CD4-positive, CD25-positive, alpha-beta regulatory T cell (primary cell): Measurements from ENCODE around the gene NRP1. TPM values are rescaled to one million over a fixed set of nuclear protein-coding genes. Genes with fewer than 3 reads are reported as not detected.

Experiments
- ATAC-seq, 2 donors: fragments of 150-1000 bp; cut with Tn5 transposase; one replicate each; pipeline ENCODE4 v1.10.0; 2021; ENCODE audit warnings: low read depth in 2 of 2, moderate number of reproducible peaks in 2 of 2, moderate library complexity in 1 of 2
- DNase-seq, 3 donors: peaks; one replicate each; pipeline versions ENCODE4 v3.0.0 to v3.0.0-alpha.2; 2012 to 2022; ENCODE audit warnings: mixed read lengths in 1 of 3
- H3K27ac ChIP-seq: one replicate; pipeline ENCODE4 v1.7.0; 2013; ENCODE audit warnings: mild to moderate bottlenecking, low read length; ENCODE audit not compliant: insufficient read depth, poor library complexity, severe bottlenecking
- H3K27me3 ChIP-seq: one replicate; pipeline ENCODE4 v1.7.0; 2013; ENCODE audit warnings: low read length; ENCODE audit not compliant: control insufficient read depth, insufficient read depth
- H3K36me3 ChIP-seq: one replicate; pipeline ENCODE4 v1.7.0; 2013; ENCODE audit warnings: mild to moderate bottlenecking, low read length, moderate library complexity; ENCODE audit not compliant: control insufficient read depth, insufficient read depth
- H3K4me1 ChIP-seq: 2 replicates; pipeline ENCODE4 v1.7.0; 2013; ENCODE audit warnings: mild to moderate bottlenecking, low read length; ENCODE audit not compliant: insufficient read depth, control insufficient read depth, poor library complexity, severe bottlenecking
- H3K4me3 ChIP-seq: one replicate; pipeline ENCODE4 v1.7.0; 2013; ENCODE audit warnings: low read depth, mild to moderate bottlenecking, low read length, moderate library complexity
- H3K9me3 ChIP-seq, 2 experiments: 1 replicate in 1 of 2; 2 replicates in 1 of 2; pipeline ENCODE4 v1.7.0; 2013; ENCODE audit warnings: low read length in 2 of 2, mild to moderate bottlenecking in 1 of 2, moderate library complexity in 1 of 2; ENCODE audit not compliant: control insufficient read depth in 2 of 2
- H3K27ac Mint-ChIP-seq, 3 donors: one replicate each; pipeline ENCODE4 v1.8.0; 2020 to 2022; ENCODE audit warnings: mild to moderate bottlenecking in 3 of 3, mixed read lengths in 3 of 3, moderate library complexity in 2 of 3
- H3K27me3 Mint-ChIP-seq: one replicate; pipeline ENCODE4 v1.8.0; 2022; ENCODE audit warnings: mild to moderate bottlenecking, mixed read lengths
- H3K36me3 Mint-ChIP-seq: one replicate; pipeline ENCODE4 v1.8.0; 2020; ENCODE audit warnings: mixed read lengths
- H3K4me1 Mint-ChIP-seq, 4 donors: one replicate each; pipeline ENCODE4 v1.8.0; 2020 to 2022; ENCODE audit warnings: mixed read lengths in 4 of 4, mild to moderate bottlenecking in 1 of 4
- H3K4me3 Mint-ChIP-seq, 4 donors: one replicate each; pipeline ENCODE4 v1.8.0; 2020 to 2022; ENCODE audit warnings: mild to moderate bottlenecking in 4 of 4, mixed read lengths in 4 of 4, moderate library complexity in 3 of 4
- H3K9me3 Mint-ChIP-seq, 7 donors: one replicate each; pipeline ENCODE4 v1.8.0; 2020 to 2022; ENCODE audit warnings: mixed read lengths in 7 of 7, mild to moderate bottlenecking in 3 of 7, moderate library complexity in 2 of 7
- polyA plus RNA-seq, 4 donors: library from polyadenylated mRNA; unstranded; fragments of 300-500 nt; fragmentation: Illumina TruSeq; gene quantifications; one replicate each; pipeline ENCODE4 v1.2.3, GENCODE V29; 2021
- total RNA-seq: library from RNA; stranded (reverse); gene quantifications from one replicate; pipeline ENCODE4 v1.2.3, GENCODE V29; 2022

Gene NRP1
- total and polyA plus RNA-seq, 5 donors from 2014 or later = 0.05 TPM; not detected in 4

DNA sequence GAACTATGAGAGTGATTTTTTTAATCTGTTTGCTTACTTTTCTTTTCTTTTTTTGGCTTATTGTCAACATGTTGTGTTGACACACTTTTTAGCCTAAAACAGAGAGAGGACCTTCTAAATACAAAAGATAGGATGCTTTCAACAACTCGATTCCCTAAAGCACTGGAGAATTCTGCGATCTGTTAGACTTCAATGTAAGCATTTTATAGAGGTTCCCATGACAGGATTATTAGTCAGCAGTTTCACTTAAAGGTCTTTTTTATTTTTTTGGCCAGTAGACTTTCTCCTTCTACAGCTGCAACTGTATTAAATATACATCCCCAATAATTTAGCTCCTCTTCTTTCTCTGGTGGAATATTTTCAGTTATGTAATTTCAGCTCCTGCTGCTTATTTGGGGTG, 12.7 kb upstream of the NRP1 start:
- DNase-seq (no peak), ATAC-seq (no peak)
- H3K4me1 ChIP-seq = no peaks in the 10 kb centered on the region
- peaks cover 0 to 8% (median 2%) of the 10 kb centered on the region in 7 donors for H3K9me3 Mint-ChIP-seq
- no peak overlapping the region for H3K27ac ChIP-seq
- H3K36me3 Mint-ChIP-seq = no peaks in the 10 kb centered on the region
- no peak overlapping the region for H3K4me3 Mint-ChIP-seq
- H3K27me3 ChIP-seq = peaks cover 18% of the 10 kb centered on the region
- H3K9me3 ChIP-seq = no peaks in the 10 kb centered on the region
- H3K4me3 ChIP-seq = no peak overlapping the region
- H3K27me3 Mint-ChIP-seq = peaks cover 34% of the 10 kb centered on the region
- H3K36me3 ChIP-seq = no peaks in the 10 kb centered on the region
- H3K27ac Mint-ChIP-seq = no peak overlapping the region
- no peaks in the 10 kb centered on the region for H3K4me1 Mint-ChIP-seq

GRCh38 chr10:33345236-33345635, 10.8 kb upstream of the NRP1 start:
- H3K36me3 Mint-ChIP-seq = no peaks in the 10 kb centered on the region
- no peak overlapping the region for H3K4me3 Mint-ChIP-seq
- peaks cover 0 to 8% (median 2%) of the 10 kb centered on the region in 7 donors for H3K9me3 Mint-ChIP-seq
- Histone ChIP-seq H3K27ac (no peak overlapping the region), H3K4me3 (no peak overlapping the region), H3K27me3 (peaks cover 12% of the 10 kb centered on the region), H3K9me3 (no peaks in the 10 kb centered on the region), H3K36me3 (no peaks in the 10 kb centered on the region), H3K4me1 (no peaks in the 10 kb centered on the region)
- H3K4me1 Mint-ChIP-seq = peaks cover 4 to 13% (median 8%) of the 10 kb centered on the region in 4 donors
- peaks cover 34% of the 10 kb centered on the region for H3K27me3 Mint-ChIP-seq
- DNase-seq (no peak), ATAC-seq (no peak)
- H3K27ac Mint-ChIP-seq = no peak overlapping the region

GRCh38 chr10:33344676-33345075, 10.2 kb upstream of the NRP1 start:
- ATAC-seq (no peak), DNase-seq (no peak)
- Mint-ChIP-seq H3K4me1 (peaks cover 4 to 13% (median 8%) of the 10 kb centered on the region in 4 donors), H3K9me3 (peaks cover 0 to 8% (median 2%) of the 10 kb centered on the region in 7 donors), H3K27ac (no peak overlapping the region), H3K36me3 (no peaks in the 10 kb centered on the region), H3K27me3 (peaks cover 35% of the 10 kb centered on the region), H3K4me3 (no peak overlapping the region)
- Histone ChIP-seq H3K36me3 (no peaks in the 10 kb centered on the region), H3K27me3 (peaks cover 14% of the 10 kb centered on the region), H3K9me3 (no peaks in the 10 kb centered on the region), H3K4me3 (no peak overlapping the region), H3K4me1 (no peaks in the 10 kb centered on the region), H3K27ac (no peak overlapping the region)

DNA sequence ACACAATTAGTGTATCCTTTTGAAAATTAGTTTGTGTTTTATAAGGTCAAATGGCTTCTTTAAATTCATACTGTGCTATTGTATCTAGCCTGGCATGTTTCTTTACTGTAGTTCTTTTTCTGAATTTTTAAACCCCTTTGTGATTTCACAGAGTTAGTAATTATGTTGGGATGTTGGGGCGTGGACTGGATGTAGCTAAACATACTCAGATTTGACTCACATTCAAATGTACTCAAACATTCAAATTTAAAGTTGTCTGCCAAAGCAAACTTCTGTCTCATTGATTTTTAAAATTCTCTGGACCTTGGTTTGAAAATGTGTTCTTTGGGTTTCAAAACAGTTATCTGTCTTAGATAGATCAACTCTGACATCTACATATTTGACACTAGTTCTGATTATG, 7.2 kb upstream of the NRP1 start:
- no peak for DNase-seq
- H3K4me3 ChIP-seq = peak overlapping the region; percentile 20
- H3K4me1 ChIP-seq = peaks cover 1% of the 10 kb centered on the region
- no peak overlapping the region for H3K27ac ChIP-seq
- no peak for ATAC-seq
- Mint-ChIP-seq H3K27me3 (peaks cover 46% of the 10 kb centered on the region), H3K36me3 (no peaks in the 10 kb centered on the region), H3K9me3 (peaks cover 0 to 8% (median 2%) of the 10 kb centered on the region in 7 donors), H3K4me3 (peak overlapping the region in 2 of 4 donors; percentile 18 to 29), H3K27ac (no peak overlapping the region), H3K4me1 (peaks cover 7 to 13% (median 9%) of the 10 kb centered on the region in 4 donors)
- no peaks in the 10 kb centered on the region for H3K9me3 ChIP-seq
- H3K27me3 ChIP-seq = peaks cover 22% of the 10 kb centered on the region
- no peaks in the 10 kb centered on the region for H3K36me3 ChIP-seq

DNA sequence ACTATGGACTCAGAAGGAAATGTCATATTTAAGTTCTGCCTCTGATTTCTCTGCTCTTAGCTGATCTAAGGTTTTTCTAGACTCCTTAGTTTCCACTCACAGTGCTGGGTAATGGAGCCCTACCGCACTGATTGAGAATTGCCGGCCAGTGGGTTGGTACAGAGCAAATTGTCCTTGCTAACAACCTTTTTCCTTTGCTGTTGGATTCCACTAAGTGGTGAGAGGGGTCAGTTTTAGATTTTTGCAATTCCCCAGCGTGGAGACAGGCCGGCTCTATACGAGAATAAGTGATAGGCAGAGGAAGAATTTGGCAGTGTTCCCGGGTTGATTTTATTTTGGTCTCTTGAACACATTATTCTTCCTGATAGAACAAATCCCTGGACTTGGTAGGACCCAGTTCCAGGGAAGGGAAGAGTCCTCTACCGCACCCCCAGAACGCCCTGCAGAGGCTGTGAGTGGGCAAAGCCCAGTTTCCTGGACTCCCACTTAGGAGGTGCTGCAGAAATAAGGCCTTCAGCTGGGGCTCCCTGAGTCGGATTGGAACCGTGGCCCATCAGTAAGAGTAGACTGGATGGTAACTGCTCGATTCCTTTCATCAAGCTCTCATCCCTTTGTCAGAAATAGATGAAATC, 3.0 kb upstream of the NRP1 start:
- Histone ChIP-seq H3K9me3 (no peaks in the 10 kb centered on the region), H3K4me1 (peaks cover 33% of the 10 kb centered on the region), H3K27me3 (peaks cover 32% of the 10 kb centered on the region), H3K36me3 (no peaks in the 10 kb centered on the region), H3K4me3 (no peak overlapping the region), H3K27ac (no peak overlapping the region)
- Mint-ChIP-seq H3K36me3 (no peaks in the 10 kb centered on the region), H3K9me3 (peaks cover 0 to 3% (median 0%) of the 10 kb centered on the region in 7 donors), H3K4me1 (peaks cover 15 to 24% (median 20%) of the 10 kb centered on the region in 4 donors), H3K27ac (no peak overlapping the region), H3K27me3 (peaks cover 52% of the 10 kb centered on the region), H3K4me3 (peak overlapping the region; percentile 52 to 70 (median 61))
- DNase-seq = no peak
- ATAC-seq = no peak

GRCh38 chr10:33336582-33337325, 2.3 kb upstream of the NRP1 start:
- peaks cover 0 to 3% (median 0%) of the 10 kb centered on the region in 7 donors for H3K9me3 Mint-ChIP-seq
- Histone ChIP-seq H3K4me3 (no peak overlapping the region), H3K36me3 (no peaks in the 10 kb centered on the region), H3K27me3 (peaks cover 39% of the 10 kb centered on the region), H3K9me3 (no peaks in the 10 kb centered on the region), H3K4me1 (peaks cover 33% of the 10 kb centered on the region), H3K27ac (no peak overlapping the region)
- H3K27me3 Mint-ChIP-seq = peaks cover 59% of the 10 kb centered on the region
- H3K4me3 Mint-ChIP-seq = peak overlapping the region; percentile 52 to 70 (median 61)
- no peaks in the 10 kb centered on the region for H3K36me3 Mint-ChIP-seq
- DNase-seq (no peak), ATAC-seq (no peak)
- no peak overlapping the region for H3K27ac Mint-ChIP-seq
- H3K4me1 Mint-ChIP-seq = peaks cover 12 to 24% (median 17%) of the 10 kb centered on the region in 4 donors

GRCh38 chr10:33335801-33336581, 1.5 kb upstream of the NRP1 start:
- H3K36me3 Mint-ChIP-seq = no peaks in the 10 kb centered on the region
- H3K9me3 ChIP-seq = no peaks in the 10 kb centered on the region
- peaks cover 0 to 3% (median 0%) of the 10 kb centered on the region in 7 donors for H3K9me3 Mint-ChIP-seq
- no peak overlapping the region for H3K27ac ChIP-seq
- DNase-seq (no peak), ATAC-seq (no peak)
- H3K36me3 ChIP-seq = no peaks in the 10 kb centered on the region
- H3K27me3 Mint-ChIP-seq = peaks cover 67% of the 10 kb centered on the region
- H3K4me1 ChIP-seq = peaks cover 33% of the 10 kb centered on the region
- H3K4me1 Mint-ChIP-seq = peaks cover 6 to 20% (median 14%) of the 10 kb centered on the region in 4 donors
- H3K4me3 ChIP-seq = no peak overlapping the region
- H3K27ac Mint-ChIP-seq = no peak overlapping the region
- H3K4me3 Mint-ChIP-seq = peak overlapping the region in 2 of 4 donors; percentile 51 to 74
- peaks cover 46% of the 10 kb centered on the region for H3K27me3 ChIP-seq
